ENCODE measurements around the gene UGT1A8.

UGT1A8 gene

DNA sequence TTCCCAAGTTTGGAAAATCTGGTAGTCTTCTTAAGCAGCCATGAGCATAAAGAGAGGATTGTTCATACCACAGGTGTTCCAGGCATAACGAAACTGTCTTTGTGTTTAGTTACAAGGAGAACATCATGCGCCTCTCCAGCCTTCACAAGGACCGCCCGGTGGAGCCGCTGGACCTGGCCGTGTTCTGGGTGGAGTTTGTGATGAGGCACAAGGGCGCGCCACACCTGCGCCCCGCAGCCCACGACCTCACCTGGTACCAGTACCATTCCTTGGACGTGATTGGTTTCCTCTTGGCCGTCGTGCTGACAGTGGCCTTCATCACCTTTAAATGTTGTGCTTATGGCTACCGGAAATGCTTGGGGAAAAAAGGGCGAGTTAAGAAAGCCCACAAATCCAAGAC lies 154.7 kb downstream of the UGT1A8 start:
- no peak for DNase-seq

DNA sequence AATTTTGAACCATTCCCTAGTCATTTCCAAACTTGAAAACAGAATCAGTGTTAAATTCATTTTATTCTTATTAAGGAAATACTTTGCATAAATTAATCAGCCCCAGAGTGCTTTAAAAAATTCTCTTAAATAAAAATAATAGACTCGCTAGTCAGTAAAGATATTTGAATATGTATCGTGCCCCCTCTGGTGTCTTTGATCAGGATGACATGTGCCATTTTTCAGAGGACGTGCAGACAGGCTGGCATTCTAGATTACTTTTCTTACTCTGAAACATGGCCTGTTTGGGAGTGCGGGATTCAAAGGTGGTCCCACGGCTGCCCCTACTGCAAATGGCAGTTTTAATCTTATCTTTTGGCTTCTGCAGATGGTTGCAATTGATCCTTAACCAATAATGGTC lies 155.2 kb downstream of the UGT1A8 start:
- DNase-seq: no peak

DNA sequence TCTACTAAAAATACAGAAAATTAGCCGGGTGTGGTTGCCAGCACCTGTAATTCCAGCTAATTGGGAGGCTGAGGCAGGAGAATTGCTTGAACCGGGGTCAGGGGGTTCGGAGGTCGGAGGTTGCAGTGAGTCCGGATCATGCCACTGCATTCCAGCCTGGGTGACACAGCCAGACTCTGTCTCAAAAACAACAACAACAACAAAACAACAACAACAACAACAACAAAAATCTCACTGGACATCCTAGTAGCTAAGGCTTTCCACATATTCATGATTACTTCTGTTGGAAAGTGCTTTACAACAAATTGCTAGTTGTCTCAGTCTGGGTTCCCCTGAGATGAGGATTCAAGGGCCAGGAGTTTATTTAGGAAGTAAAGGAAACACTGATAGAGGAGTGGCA lies 156.4 kb downstream of the UGT1A8 start:
- no peak for DNase-seq

DNA sequence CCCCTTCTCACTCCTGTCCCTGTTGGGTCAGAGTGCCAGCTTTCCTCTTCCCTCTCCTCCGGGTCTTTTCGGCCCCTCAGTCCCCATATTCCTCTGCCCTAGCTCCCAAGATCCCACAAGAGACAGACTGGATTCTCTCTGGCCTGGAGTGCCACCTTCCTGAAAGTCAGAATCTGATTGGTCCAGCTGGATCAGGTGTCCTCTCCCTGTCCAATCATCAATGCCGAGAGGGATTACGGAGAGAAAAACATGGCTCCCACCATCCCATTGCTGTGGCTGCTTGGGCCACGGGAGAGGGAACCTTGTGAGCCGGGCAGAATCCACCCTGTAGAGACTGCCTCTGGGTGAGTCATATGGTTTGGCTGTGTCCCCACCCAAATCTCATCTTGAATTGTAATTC lies 158.0 kb downstream of the UGT1A8 start:
- no peak for DNase-seq

DNA sequence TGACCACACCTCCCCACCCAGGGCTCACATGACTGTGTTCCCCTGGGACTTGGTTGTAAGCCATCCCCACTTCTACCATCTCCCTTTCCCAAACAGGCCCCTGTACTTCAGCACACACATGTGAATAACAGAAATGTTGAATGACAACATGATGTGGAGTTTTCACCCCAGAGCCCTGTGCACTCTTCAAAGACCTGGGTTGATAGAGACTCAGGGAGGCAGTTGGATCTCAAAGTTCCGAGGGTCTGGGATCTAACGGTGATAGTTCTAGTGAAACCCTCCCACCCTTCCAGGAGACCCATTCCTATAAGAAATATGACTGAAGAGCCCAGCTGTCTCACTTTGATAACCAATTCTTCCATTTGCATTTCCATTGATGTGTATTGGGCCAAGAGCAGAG lies 160.6 kb downstream of the UGT1A8 start, which contains the start of gene MROH2A:
Gene MROH2A, plus strand, starts transcription at position 301 of the 400 bp plus-strand sequence. CDS start 1,029 bp downstream, outside the sequence.
- no peak for DNase-seq

DNA sequence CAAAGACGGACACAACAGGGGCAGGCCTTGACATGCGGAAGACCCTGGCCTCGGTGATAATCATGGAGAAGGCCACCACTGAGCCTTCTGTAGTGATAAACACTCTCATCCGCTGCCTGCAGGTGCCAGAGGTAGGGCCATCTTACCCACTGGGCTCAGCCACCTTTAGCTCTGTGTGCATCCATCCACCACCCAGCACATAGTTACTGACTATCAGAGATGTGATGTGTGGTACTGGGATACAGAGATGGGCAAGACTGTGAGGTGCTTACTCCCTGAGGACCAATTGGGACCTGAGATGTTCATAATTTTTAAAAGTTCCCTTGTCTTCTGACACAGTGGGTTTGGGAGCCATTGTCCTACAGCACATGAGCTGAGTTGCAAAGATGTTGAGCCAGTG lies 162.3 kb downstream of the UGT1A8 start:
- no peak for DNase-seq

DNA sequence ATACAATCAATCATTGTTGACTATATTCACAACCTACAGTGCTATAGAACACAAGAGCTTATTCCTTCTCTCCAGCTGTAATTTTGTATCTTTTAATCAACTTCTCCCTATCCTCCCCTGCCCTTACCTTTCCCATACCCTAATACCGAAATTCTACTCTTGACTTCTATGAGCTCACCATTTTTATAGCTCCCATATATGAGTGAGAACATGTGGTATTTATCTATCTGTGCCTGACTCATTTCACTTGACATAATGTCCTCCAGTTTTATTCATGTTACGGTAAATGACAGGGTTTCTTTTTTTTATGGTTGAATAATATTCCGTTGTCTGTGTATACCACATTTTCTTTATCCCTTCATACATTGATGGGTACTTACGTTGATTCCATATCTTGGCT lies 163.3 kb downstream of the UGT1A8 start:
- DNase-seq: no peak

DNA sequence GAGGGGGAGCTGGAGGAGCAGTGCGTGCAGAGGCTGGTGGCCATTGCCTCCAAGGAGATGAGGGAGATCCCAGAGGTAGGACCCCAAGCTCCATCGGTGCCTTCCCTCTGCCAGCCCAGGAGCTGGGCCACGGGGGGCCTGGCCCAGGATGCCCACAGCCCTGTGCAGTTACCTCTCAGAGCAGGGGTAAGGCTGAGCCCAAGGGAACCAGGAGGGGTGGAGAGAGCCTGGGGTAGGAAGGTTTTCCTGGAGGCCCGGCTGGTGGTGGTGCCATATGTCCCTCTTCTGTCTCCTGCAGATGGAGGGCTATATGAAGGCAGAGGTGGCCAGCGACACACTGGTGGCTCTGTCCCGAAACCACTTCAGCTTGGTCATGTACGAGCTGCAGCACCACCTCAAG lies 172.1 kb downstream of the UGT1A8 start:
- no peak for DNase-seq

DNA sequence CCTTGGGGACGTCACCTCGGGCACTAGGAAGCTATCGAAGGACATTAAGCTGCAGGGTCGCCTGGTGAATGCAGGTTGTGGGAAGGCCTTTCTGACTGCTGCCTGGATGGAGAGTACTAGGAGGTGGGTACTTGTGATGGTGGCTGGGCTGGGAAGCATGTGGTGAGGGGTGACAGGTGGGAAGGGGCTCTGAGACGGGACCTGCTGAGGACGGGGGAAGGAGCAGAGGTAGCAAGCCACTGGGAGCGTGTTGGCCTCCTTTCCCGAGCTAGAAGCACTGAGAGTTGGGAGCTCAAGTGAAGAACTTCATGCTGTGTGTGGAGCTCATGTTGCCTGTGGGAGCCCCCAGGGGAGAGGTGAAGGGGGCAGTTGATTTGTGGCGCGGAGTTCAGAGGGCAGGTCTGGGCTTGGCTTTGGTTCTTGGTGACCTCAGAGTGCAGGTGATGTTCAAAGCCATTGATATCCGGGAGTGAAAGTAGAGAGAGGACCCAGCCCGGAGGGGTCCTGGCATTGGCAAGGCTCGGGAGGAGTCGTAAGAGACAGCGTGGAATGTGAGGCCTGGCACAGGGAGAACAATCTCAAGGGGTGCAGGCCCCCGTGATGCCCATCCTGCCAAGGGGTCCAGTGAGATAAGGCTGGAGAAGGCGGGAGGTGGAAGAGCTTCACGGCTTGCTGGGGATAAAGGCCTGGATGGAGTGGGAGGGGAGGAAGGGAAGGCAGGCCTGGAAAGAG lies 173.9 kb downstream of the UGT1A8 start:
- no peak for DNase-seq

DNA sequence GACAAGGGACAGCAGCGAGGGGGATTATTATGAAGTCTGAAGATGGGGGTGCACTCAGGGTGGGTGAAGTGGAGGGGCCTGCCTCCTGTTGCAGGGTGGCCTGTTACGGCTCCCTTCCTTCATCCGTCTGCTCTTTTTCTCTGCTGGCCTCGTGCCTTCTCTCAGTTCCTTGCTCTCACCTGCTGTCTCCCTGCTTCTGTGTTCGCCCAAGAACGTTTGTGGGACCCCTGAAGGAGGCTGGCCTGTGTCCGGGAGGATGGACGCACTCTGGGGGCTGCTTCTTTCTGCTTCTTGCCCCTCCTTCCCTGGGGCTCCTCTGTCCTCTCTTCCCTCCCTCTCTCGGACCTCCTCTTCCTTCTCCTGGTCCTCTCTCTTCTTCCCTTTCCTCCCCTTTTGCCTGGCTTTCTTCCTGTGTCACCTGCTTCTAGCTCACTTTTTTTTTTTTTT lies 174.5 kb downstream of the UGT1A8 start:
- no peak for DNase-seq

DNA sequence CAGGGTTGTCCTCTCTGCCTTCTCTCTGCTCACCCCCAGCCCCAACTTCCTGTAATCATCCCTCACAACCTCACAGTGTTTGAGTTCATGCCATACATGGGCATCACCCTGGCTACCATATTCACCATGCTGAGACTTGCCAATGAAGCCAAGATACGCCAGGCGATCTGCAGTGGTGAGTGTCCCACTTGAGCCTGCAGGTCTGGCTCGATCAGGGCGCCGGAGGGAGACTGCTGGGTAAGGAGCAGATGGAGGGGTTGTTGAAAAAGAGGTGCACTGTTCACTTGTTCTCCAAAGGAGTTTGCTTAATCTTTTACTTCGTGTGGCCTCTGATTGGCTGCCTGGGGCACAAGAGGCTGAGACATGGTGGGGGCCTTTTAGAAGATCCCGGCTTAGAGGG lies 175.3 kb downstream of the UGT1A8 start:
- no peak for DNase-seq

DNA sequence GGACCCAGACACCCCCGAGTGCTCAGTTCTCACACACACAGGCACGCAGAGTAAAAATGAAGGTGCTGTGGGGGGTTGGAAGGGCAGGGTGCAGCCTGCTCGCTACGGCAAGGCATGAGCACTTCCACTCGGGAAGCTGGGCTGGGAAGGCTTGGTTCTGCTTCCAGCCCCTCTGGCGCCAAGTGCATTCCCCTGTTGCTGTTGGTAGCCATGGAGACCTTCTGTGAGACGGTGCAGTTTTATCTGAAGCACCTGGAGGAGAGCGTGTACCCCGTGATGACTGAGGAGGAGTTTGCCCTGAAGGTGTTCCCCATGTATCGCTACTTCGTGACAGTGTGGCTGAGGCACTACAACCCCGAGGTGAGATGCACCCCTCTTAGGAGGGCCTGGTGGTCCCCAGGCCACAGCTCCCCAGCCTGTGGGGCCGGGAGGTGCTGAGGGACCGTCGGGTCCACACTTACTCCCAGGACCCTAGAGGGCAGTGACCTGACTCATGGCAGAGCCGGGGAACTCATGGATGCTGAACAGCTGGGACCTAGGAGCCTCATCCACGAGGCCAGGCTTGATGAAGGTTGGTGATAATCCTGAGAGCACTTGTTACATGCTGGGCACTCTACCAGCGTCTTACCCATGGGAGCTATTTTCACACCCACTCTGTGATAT lies 176.2 kb downstream of the UGT1A8 start:
- DNase-seq: no peak

DNA sequence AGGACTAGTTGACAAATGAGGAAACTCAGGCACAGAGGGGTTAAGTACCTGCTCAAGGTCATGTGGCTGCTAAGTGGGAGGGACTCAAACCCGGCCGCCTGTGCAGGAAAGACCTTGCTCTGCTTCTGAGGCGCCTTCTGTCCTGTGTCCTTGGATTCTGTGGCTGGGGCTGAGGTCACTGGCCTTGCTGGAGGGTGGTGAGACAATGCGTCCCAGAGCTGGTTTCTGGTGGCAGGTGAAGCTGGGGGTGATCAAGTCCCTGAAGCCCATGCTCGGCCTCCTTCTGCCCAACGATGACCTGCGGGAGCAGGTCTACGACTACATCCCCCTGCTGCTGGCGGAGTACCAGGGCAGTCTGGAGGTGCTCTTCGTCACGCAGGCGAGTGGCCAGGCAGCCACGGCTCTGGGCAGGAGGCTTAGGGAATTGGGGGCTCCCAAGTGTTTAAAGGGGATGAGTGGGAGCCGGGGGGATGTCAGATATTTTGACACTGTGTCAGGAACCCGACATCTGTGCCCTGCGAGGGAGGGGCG lies 176.8 kb downstream of the UGT1A8 start:
- no peak for DNase-seq

DNA sequence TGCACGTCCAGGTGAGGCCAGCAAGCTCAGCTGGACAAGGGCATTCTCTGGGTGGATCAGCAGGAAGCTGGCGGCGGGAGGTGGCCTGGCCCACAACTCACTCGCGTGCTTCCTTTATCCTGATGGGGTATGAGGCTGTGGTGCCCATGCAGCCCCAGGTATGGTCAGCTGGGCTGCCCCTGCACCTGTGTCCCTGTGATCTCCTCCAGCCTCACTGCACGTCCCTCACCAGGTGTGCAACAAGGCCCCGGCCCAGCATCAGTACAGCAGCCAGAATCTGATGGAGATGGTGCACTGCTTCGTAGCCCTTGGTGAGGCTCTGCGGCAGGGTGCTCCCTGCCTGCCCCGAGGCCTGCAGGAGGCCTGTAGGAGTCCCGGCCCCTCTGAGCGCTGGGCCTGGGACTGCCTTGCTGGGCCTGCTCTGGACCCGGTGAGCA lies 178.3 kb downstream of the UGT1A8 start:
- DNase-seq: no peak

DNA sequence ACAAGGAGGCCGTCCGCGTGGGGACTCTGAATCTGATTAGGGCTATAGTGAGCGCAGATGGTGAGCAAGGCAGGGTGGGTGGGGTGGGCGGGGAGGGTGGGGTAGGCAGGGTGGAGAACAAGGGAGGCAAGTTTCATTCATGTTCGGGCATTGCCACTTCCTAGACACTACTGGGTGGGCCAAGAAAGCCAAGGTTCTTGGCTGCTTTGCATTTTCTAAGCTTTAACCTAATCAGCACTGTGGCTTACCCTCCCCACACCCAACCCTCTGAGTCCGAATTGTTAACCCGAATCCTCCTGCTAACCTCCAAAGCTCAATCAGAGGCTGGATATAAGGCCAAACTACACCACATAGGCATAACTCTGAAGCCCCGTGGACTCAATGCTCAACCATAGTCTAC lies 178.8 kb downstream of the UGT1A8 start:
- DNase-seq: no peak

DNA sequence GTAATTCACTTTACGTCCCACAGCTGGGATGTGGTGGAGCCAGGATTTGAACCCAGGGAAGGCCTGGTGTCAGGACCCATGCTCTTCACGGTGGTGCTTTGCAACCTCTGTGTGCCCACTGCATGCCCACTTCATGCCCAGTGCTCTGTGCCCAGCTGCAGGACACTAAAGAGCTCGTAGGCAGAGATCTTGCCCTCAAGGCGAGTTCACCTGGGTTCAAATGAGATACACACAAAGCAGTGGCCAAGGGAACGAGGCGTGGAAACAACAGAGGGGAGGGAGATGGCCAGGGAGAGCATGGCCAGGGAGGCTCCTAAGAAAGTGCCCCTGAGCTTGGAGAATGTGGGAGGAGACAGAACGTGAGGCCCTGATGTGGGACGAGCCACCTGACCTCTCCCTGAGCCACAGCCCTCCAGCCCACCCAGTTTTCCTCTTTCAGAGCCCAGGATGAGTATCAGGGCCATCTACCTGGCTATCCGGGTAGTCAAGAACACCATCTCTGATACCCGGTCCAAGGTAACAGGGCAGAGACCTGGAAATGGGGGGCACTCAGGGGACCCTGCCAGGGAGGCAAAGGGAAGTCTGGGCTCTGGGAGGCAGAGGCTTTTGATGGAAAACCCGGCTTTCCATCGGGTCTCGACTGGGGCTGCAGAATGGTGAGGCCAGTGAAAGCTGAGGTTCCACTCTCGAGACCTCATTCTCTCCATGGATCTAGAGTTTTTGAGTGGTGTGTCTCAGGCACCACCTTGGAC lies 181.1 kb downstream of the UGT1A8 start:
- no peak for DNase-seq

DNA sequence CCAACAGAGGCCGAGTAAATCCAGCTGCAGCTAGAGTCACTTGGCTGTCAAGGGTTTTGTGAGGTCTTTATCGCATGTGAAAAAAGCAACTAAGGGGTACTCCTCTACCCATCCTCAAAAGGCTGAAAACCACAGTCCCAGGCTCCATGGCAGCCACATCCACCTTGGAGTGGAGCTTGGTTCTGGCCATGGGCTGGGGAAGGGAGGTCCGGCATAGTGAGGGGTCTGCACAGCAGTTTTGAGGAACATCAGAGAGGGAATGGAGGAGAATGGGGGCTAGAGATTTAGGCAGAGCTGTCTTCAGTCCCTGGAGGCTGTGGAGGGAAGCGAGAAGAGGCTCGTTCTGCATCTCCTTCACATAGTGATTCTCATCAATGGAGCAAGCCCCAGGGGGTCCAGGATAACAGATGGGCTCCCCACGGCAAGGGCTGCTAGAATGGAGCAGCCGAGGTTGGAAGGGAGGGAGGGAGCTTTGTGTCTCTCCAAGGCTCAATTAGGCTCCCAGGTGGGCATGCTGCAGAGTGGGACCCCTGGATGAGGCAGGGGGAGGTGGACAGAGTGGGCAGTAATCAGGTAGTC lies 181.7 kb downstream of the UGT1A8 start:
- no peak for DNase-seq

DNA sequence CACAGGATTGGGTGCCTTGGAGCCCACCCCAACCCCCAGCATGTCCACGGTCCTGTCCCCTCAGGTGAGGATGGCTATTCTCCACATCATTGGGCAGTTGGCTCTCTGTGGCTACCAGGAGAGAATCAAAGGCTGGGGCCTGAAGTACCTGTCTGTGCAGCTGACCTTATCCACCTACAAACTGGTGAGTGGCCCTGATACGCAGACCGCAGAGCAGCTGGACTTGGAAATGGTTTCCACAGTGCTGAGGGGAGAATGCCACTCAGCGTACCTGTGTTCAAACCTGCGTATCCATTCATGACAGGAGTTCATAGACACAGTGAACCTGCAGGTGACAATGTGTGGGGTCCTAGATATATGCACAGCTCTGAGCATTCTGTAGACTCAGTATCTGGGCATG lies 182.3 kb downstream of the UGT1A8 start:
- no peak for DNase-seq

DNA sequence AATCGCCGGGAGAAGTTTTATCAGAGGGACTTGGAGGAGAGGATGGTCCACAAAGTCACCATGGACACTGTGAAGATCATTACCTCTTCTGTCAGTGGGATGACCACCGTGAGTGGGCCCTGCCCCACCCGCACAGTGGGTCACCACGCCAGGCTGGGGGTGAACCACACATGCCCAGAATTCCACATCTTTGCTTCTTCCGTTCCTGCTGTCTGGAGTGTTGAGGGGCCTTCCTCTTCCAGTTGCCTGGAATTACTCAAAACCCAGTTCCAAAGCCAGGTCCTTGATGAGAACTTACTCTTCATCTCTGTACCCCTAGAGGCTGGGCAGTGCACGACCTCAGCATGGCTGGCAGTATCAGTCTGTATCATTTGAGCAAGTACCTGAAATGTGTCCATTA lies 182.8 kb downstream of the UGT1A8 start:
- no peak for DNase-seq

DNA sequence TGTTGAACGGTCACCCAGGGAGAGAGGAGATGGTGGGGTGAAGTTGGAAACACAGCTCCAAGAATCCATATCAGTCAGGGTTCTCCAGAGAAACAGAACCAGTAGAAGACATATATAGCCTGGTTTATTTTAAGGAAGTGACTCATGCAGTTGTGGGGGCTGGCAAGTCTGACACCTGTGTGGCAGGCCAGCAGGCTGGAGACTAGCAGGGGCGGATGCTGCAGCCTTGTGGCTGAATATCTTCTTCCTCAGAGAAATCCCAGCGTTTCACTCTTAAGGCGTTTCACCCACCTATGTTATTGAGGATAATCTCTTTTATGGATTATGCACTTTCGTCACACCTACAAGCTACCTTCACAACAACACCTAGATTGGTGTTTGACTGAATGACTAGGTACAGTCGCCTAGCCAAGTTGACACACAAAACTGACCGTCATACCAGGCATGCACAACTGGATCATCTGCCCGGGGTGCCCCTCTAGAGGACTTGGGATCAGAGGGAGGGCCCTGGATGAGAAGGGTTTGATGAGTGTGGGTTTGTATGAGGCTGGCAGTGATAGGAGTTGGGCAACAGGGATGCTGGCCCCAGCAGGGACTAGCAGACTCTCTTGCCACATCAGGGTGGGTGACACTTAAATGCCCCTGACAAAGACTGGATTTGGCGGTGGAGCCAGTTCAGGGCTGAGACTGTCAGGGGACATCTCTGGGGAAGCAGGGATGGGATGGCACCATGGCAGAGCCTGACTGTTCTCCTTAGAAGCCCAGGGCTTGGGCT lies 184.1 kb downstream of the UGT1A8 start:
- DNase-seq: no peak

DNA sequence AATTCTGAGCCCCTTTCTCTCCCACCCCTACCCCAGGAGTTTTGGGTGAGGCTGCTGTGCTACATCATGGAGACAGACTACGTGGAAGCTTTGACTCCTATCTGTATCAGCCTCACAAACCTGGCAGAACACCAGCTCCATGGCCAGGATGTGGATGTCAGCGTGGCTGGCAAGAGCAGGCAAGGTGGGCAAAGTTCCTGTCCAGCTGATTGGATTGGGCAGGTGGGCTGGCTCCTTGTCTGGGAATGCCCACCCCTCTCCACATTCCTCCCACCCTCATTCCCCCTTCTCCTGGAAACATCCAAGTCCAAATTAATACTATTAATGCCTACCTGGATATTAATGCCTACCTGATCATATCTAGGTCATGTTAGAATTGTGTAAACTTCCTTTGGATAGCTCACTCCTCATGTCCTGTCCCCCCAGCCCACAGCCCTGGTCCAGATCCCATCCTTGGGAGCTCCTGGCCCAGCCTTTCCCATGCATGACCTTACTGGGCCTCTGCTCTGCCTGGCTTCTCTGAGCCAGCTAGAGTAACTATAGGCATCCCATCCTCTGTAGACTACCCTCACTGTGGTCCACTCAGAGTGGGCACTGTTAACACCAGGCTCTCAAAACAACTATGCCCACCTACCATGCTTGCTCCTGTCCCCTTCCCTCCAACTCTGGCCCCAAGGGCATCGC lies 184.8 kb downstream of the UGT1A8 start:
- no peak for DNase-seq
